ENCODE data around the gene HK2. TPM values are rescaled to one million over a fixed set of nuclear protein-coding genes. Genes with fewer than 3 reads are reported as not detected.
A peak's percentile ranks its signal among the peaks of the same experiment; 100 is the strongest.

Gene HK2
- total and polyA plus RNA-seq, 2 of the 4 experiments (the other 2 are of a cell fraction) = 17.4 to 20.9 TPM

- no peak overlapping the region for H2BK20ac ChIP-seq (ENCODE audit: low read depth, low read length)
- H3K9me3 ChIP-seq (ENCODE audit: control insufficient read depth, insufficient read depth, low read length) = no peaks in the 10 kb centered on the region
- no TSS peak for BruUV-seq (replicated peaks)
- no peak overlapping the region for H2AFZ ChIP-seq (replicated peaks; ENCODE audit: low read length, poor library complexity)
- ChIA-PET POLR2A (ENCODE audit: unreplicated experiment) (no interaction called here), CTCF (interaction anchor here (0.9 kb wide), 1 partner anchor 9 kb away, joined by 3 read pairs; no protein-coding TSS in a partner anchor)
- H3K27ac ChIP-seq (ENCODE audit: insufficient read depth, low read length) = no peak overlapping the region
- H3K9ac ChIP-seq (ENCODE audit: low read depth, low read length) = no peak overlapping the region
- H3K56ac ChIP-seq (ENCODE audit: extremely low read depth, insufficient read depth, low read length) = no peak overlapping the region
- H2BK5ac ChIP-seq (ENCODE audit: low read depth, low read length, poor library complexity, severe bottlenecking) = no peak overlapping the region
- H4K20me1 ChIP-seq (ENCODE audit: insufficient read depth, low read length) = no peaks in the 10 kb centered on the region
- no peak overlapping the region for H2AK5ac ChIP-seq (ENCODE audit: low read depth, low read length)
- H2AK9ac ChIP-seq (replicated peaks; ENCODE audit: low read depth, low read length, poor library complexity) = peak overlapping the region; percentile 37
- intact Hi-C loops (cut with micrococcal nuclease) (no loop called here), in situ Hi-C loops (cut with MboI; ENCODE audit: low sequenced_read_pairs) (no loop called here), dilution Hi-C loops (cut with HindIII; ENCODE audit: low sequenced_read_pairs, unreplicated experiment) (no loop called here)
- H3K18ac ChIP-seq (ENCODE audit: low read depth, low read length) = no peak overlapping the region
- no peak overlapping the region for H3K4ac ChIP-seq (ENCODE audit: low read depth, low read length)
- no peak for TF ChIP-seq BHLHE40 (IDR thresholded peaks at IDR 0.05; ENCODE audit: low read depth, low read length)
- TF ChIP-seq MXI1 (IDR thresholded peaks at IDR 0.05; ENCODE audit: borderline replicate concordance, low read depth, low read length) = no peak
- no peak for TF ChIP-seq POLR2A (IDR thresholded peaks at IDR 0.05; ENCODE audit: low read depth, low read length)
- TF ChIP-seq CEBPB (IDR thresholded peaks at IDR 0.05; ENCODE audit: low read depth, low read length) = no peak
- TF ChIP-seq, protein P1, sequence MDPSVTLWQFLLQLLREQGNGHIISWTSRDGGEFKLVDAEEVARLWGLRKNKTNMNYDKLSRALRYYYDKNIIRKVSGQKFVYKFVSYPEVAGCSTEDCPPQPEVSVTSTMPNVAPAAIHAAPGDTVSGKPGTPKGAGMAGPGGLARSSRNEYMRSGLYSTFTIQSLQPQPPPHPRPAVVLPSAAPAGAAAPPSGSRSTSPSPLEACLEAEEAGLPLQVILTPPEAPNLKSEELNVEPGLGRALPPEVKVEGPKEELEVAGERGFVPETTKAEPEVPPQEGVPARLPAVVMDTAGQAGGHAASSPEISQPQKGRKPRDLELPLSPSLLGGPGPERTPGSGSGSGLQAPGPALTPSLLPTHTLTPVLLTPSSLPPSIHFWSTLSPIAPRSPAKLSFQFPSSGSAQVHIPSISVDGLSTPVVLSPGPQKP (IDR thresholded peaks at IDR 0.05; ENCODE audit: borderline replicate concordance, low read depth, low read length) = no peak
- no peak for TF ChIP-seq MAFK (IDR thresholded peaks at IDR 0.05; ENCODE audit: low read depth, low read length)
- TF ChIP-seq MAZ (IDR thresholded peaks at IDR 0.05; ENCODE audit: borderline replicate concordance, low read depth, low read length) = no peak
- TF ChIP-seq CTCF (conservative IDR thresholded peaks at IDR 0.05; ENCODE audit: low read depth, low read length) = no peak
- no peak for TF ChIP-seq CHD1 (IDR thresholded peaks at IDR 0.05; ENCODE audit: low read depth, low read length)
- H3K4me1 ChIP-seq (ENCODE audit: control insufficient read depth, insufficient read depth, low read length) = 0 out of 2 replicates have a peak, but pooled peaks cover 2% of the 10 kb centered on the region
- no peak overlapping the region for H4K91ac ChIP-seq (ENCODE audit: insufficient read depth, low read depth, low read length)
- ATAC-seq (ENCODE audit: low read depth) (no peak), DNase-seq (no peak)
- H3K4me3 ChIP-seq (ENCODE audit: insufficient read depth, low read depth, low read length) = no peak overlapping the region
- no peak overlapping the region for H3K4me2 ChIP-seq (ENCODE audit: low read depth, low read length)
- no peak overlapping the region for H3K14ac ChIP-seq (replicated peaks; ENCODE audit: low read depth, low read length)
- H3K9me1 ChIP-seq (ENCODE audit: insufficient read depth, low read length) = 0 out of 2 replicates have a peak, but pooled peaks cover under 1% of the 10 kb centered on the region
- no peak overlapping the region for H4K8ac ChIP-seq (ENCODE audit: low read depth in 2 of 2, low read length in 2 of 2)
- no peak overlapping the region for H4K5ac ChIP-seq (ENCODE audit: low read depth, low read length)
- H3K23ac ChIP-seq (ENCODE audit: low read depth, low read length) = no peak overlapping the region
- no peaks in the 10 kb centered on the region for H3K36me3 ChIP-seq (ENCODE audit: control insufficient read depth, insufficient read depth, low read length)
- no peak overlapping the region for H2BK120ac ChIP-seq (ENCODE audit: low read depth, low read length)
- no CpG with 5 or more reads among the region's 2 CpGs for WGBS, 2 experiments (ENCODE audit: extremely low coverage in 2 of 2, insufficient read length in 1 of 2)
- H3K79me1 ChIP-seq (ENCODE audit: low read depth in 1 of 2, low read length in 2 of 2) = peaks cover 0 to 6% of the 10 kb centered on the region in 2 experiments; a peak in 1 of 4 replicates
- no peaks in the 10 kb centered on the region for H3K27me3 ChIP-seq (ENCODE audit: control insufficient read depth, insufficient read depth, low read length)
- no peak overlapping the region for H2BK15ac ChIP-seq (ENCODE audit: low read depth, low read length)
These were observed 91.4 kb downstream of the HK2 start for GRCh38 chr2:74925361-74925786.

All from IMR-90 (cell line).